AG04449 (cell line): Measurements from ENCODE around the gene BLOC1S4.
A peak's percentile ranks its signal among the peaks of the same experiment; 100 is the strongest.

Source experiments
- CTCF ChIA-PET: fragments of 350-600 bp; formaldehyde crosslinking; extraction: SDS; loops from one replicate; lab custom pipeline; 2021; ENCODE audit warnings: antibody characterized with exemption; lab: Yijun Ruan, JAX
- POLR2A ChIA-PET: fragments of 400-600, 350-600 bp; formaldehyde crosslinking; extraction: SDS; loops from one replicate; lab custom pipeline; 2020; ENCODE audit warnings: antibody characterized with exemption, inconsistent platforms; lab: Yijun Ruan, JAX
- DNase-seq: peaks from one replicate; pipeline ENCODE4 v3.0.0-alpha.2; 2010; ENCODE audit warnings: low read depth, low spot score
- H3K4me3 ChIP-seq: 2 replicates; pipeline ENCODE4 v1.5.1; 2011; ENCODE audit warnings: low read depth, mild to moderate bottlenecking, control low read depth, low read length
- CTCF ChIP-seq: IDR thresholded peaks from one replicate; pipeline ENCODE4 v1.5.1; 2011; ENCODE audit warnings: mild to moderate bottlenecking, moderate library complexity, low read length, control low read depth, inconsistent platforms; ENCODE audit not compliant: insufficient read depth; ENCODE audit errors: missing control alignments

BLOC1S4 gene

DNA sequence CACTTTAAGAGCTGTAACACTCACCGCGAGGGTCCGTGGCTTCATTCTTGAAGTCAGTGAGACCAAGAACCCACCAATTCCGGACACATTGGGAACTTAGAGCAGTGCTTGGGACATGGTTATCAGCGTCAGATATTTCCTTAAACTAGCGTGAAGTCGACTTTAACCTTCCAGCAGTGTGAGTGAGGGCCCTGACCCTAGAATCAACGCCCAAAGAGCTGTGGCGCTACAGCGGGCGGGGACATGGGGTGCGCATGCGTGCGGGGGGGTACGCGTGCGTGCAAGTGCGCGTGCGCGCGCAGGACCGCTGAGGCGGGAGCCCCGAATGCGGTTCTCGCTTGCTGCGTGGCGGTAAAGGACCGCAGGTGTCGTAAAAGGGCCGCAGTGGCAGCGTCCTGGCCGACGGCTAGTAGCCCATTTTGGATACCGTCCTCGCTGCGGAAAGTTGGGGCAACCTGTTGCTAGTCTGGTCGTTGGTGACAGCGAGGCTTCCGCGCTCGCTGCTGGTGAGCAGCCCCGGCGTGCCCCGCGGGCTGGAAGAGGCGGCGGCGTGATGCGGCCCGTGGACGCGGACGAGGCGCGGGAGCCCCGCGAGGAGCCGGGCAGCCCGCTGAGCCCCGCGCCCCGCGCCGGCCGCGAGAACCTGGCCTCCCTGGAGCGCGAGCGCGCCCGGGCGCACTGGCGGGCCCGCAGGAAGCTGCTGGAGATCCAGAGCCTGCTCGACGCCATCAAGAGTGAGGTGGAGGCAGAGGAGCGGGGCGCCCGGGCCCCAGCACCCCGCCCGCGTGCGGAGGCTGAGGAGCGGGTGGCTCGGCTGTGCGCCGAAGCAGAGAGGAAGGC is 42.1 kb upstream of the BLOC1S4 start:
- ChIA-PET POLR2A (interaction anchor here (0.6 to 1.8 kb wide), 13 partner anchors 9 to 738 kb away, joined by 3 to 13 read pairs (median 4); partner anchors contain the start of genes BLOC1S4, MRFAP1 and MRFAP1L1), CTCF (interaction anchor here (1.0 to 2.5 kb wide), 5 partner anchors 10 to 31 kb away, joined by 3 to 8 read pairs (median 6); no protein-coding TSS in a partner anchor)
- TF ChIP-seq CTCF = no peak
- peak overlapping the region; percentile 73 for H3K4me3 ChIP-seq
- peak; percentile 74 for DNase-seq

DNA sequence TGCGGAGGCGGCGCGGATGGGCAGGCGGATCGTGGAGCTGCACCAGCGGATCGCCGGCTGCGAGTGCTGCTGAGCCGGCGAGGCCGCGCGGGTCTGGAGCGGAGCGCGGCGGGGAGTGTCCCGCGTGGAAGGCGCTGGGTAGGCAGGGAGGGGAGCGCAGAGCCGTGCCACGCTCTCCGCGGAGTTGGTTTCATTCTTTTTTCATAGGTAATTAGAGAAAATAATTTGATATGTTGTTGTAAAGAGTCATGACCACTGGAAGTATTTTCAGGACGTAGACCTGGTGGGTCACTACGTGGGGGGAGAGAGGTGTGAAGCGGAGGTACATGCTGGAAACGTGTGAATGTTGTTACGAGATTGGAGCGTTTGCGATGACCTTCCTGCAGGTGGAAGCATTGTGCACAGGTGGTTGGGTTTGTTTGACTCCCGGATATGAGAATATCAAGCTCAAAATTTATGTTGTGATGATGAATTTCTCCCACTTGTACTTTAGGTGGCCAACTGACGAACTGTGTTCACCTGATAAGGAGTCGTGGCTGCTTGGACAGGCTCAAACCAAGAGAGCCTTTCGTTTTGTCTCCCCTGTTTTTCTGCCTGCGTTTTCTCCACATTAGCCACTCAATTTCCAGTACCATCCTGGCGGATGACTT is 41.3 kb upstream of the BLOC1S4 start:
- no peak for DNase-seq
- TF ChIP-seq CTCF = peak; percentile 8
- H3K4me3 ChIP-seq = peak overlapping the region; percentile 73
- POLR2A ChIA-PET = interaction anchor here (1.5 to 1.8 kb wide), 5 partner anchors 10 to 42 kb away, joined by 3 to 9 read pairs (median 7); partner anchors contain the start of genes BLOC1S4 and MRFAP1
- CTCF ChIA-PET = interaction anchor here (0.7 to 2.5 kb wide), 7 partner anchors 9 to 199 kb away, joined by 3 to 8 read pairs (median 4); partner anchors contain the start of gene MRFAP1L1

GRCh38 chr4:6676722-6677558 is 39.0 kb upstream of the BLOC1S4 start:
- no peak overlapping the region for H3K4me3 ChIP-seq
- POLR2A ChIA-PET = no interaction called here

DNA sequence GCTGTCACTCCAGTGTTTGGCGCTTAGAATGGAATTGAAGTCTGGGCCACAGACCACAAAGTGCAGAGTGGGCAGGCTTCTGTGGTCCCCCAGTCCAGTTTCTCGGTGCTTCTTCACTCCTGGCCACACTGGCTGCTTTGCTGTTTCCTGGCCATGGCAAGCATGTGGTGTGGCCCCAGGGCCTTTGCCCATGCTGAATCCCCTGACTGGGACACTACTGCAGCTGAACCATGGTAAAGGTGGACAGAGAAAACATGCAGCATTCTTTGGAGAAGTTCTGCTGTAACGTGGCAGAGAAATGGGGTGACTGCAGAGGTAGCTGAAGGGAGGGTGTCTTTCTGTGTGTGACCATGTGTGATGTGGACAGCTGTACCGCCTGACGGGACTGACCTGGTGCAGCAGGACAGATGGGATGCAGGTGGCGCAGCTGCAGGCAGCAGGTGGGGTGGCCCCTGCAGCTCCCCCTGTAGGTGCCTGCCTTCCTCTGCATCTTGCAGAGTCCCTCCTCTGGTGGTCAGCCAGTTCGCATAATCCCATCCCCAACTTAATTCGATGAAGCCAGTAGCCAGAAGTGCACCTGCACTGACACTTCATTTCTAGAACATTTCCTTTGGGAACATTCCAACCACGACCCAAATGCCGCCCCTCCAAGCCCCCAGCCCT is 35.5 kb upstream of the BLOC1S4 start:
- ChIA-PET CTCF (interaction anchor here (0.6 to 1.3 kb wide), 2 partner anchors 12 to 193 kb away, joined by 3 to 5 read pairs; no protein-coding TSS in a partner anchor), POLR2A (no interaction called here)
- H3K4me3 ChIP-seq = no peak overlapping the region
- peak; percentile 10 for TF ChIP-seq CTCF
- DNase-seq = no peak

More at GRCh38 chr4:6676722-6677558, 39.0 kb upstream of the BLOC1S4 start:
- no peak for TF ChIP-seq CTCF
- no peak for DNase-seq
- CTCF ChIA-PET = interaction anchor here (2.0 to 2.5 kb wide), 2 partner anchors 7 to 14 kb away, joined by 6 to 8 read pairs; no protein-coding TSS in a partner anchor

DNA sequence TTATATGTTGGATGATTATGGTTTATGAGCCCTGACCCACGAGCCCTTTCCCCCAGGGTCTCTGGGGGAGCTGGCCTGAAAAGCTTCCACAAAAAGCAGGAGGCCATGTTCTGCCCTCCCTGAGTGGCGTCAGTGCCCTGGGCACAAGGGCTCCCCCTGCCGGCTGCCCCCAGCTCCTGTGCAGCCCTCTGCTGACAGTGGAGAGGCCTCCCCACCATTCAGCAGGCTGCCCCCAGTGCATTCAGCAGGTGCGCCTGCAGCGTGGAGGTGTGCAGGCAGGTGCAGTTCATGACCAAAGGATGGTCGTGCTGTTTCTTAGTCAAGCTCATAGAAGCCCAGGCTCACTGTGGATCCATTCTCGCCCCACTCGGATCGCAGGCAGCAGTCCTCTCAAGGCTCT is 34.8 kb upstream of the BLOC1S4 start:
- ChIA-PET CTCF (interaction anchor here (1.3 kb wide), 1 partner anchor 192 kb away, joined by 5 read pairs; no protein-coding TSS in a partner anchor), POLR2A (no interaction called here)
- H3K4me3 ChIP-seq = no peak overlapping the region
- TF ChIP-seq CTCF = no peak
- no peak for DNase-seq
